Stimulated activated CD8-positive, alpha-beta memory T cell treated with anti-CD3 and anti-CD28 coated beads, Interleukin-7, amount 100 ng/mL, for 24 hours (primary cell): ENCODE measurements around the gene PLEKHG1.

Source experiments
- DNase-seq: peaks from one replicate; pipeline ENCODE4 v3.0.0-alpha.2; 2020; ENCODE audit warnings: low read depth

The PLEKHG1 gene

GRCh38 chr6:150599199-150600009 lies at the start of gene PLEKHG1:
PLEKHG1 (plus strand) TSS chr6:150599885; CDS start chr6:150733682, 133,797 bp downstream.
- no peak for DNase-seq

DNA sequence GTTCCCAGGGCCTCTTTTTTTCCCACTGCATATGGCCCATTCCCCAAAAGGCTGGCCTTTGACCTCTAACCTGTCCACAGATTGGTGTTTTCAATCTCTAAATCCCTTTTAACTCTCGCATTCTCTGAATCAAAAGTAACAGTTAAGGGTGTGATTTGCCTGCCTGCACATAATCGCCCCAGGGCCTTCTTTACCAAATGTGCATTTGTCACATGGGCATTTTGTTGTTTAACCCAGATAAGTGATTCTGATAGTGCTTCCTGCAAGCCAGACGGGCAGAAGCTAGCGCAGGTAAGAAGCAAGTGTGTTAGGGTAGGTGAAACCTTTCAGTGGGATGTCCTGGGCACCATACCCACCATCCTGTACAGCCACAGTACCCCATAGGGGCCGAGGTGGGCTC lies 49.4 kb upstream of the PLEKHG1 start:
- DNase-seq: no peak

DNA sequence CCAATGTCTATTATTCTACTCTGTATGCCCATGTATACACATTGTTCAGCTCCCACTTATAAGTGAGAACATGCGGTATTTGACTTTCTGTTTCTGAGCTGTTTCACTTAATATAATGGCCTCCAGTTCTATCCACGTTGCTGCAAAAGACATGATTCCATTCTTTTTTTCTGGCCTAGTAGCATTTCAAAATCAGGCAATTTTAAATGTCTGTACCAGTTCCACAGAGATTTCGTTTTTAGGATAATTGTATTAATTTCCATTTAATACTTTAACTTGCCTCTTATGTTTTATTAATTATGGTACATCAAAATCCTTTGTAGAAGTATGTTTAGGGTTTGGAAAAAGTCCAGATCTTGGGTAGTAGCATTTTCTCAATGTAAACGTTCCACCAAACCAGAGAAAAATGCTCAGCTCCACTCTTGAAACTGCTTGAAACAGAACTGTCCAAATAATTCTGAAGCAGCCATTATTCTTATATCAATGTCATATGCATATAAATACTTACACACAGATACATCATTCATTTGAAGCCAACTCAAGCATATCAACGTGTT lies 42.6 kb upstream of the PLEKHG1 start:
- no peak for DNase-seq

DNA sequence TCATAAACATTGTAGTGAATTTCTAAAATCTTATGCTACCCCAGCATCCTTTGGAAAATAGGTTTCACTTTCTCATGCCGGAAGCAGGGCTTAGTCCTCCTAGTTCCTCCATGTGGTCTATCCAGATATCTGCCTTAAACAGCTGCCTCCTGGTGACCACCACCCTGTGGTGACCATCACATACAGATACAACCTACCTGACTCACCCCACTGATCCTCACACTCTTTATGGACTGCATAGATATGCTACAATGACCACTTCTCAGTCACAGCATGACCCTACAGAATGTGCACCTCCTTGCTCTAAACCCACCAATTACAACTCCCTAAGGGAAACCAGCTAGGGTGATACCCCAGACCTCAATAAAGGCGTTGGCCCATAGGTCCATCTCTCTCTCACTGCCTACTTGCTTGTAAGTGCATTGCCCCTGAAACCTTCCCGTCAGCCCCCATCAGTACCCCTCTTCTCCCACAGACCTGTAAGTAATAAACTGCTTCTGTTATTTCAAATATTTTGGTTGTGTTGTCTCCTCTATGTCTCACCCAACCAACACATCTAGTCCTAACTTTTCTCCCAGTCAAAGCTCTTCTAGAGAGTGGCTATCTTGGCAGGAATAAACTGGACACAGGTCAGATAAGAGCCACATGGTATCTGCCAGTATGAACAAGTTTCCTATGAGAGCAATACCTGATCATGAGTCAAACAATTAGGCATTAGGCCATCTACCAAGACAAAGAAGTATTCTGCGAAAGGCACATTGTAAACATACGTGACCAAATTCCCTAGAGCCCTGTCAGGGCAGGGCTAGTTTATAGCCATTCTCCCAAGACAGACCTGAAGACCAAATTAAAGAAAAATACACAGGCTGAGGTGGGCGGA lies 39.4 kb upstream of the PLEKHG1 start:
- no peak for DNase-seq

- no peak for DNase-seq
Measured at GRCh38 chr6:150560884-150561219, 38.8 kb upstream of the PLEKHG1 start.

- DNase-seq: no peak
Measured at GRCh38 chr6:150565945-150566344, 33.7 kb upstream of the PLEKHG1 start.

DNA sequence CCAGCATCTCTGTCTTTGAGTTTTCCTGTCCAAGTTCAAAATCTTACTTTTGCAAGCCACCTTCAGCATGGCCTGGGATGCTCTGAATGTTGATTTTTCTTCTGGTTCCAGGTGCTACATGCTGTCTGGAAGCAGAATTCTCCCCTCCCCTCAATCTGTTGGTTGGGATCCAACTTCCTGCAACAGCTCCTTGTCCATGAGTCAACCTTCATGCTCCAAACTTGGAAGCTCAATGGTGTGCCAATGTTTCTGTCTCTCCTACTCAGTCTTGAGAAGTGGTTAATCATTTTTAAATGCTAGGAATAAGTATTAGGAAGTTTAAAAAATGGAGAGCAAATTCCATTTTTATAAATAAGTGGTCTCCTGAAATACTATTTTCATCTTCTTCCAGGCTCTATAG lies 33.2 kb upstream of the PLEKHG1 start:
- no peak for DNase-seq

DNA sequence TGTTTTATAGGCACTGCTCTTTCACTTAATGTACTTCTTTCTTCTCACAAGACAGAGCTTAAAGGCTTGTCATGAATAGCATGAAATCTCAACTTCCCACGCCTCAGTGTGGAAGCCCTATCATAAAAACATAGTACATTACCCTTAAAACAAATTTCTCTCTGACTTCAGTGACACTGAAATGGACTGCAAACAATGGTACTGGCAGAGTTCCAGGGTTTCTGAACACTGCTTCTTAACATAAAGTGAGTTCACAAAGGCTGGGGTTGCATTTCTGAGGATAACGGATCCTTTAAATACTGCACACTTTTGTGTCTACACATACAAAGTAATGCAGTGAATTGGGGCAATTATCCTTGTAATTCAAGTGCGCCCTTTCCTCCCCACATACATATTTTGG lies 32.3 kb upstream of the PLEKHG1 start:
- DNase-seq: no peak

DNA sequence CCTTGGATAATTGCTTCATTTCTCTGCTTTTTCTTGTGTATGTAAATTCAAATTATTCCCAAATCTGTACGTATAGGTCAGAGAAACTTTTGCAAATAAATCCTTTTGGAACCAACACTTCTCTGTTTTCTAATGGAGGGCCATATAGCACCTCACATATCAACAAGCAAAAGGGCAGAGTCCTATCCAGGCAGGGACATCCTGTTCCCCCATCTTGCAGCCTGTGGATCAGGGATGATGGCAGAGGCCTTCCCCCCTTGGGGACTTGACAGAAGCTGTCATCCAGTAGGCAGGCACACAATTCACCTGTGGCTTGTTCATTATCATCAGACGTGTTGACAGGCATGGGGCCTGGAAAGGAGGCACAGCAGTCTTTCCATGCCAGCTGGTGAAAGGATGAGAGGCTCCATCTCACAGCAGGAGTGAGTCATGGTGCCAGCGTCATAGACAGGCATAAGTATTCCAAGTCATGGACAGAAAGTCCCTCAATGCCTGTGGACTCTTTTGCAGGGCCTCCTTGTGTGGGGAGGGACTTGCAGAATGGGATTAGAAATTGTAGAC lies 31.8 kb upstream of the PLEKHG1 start:
- no peak for DNase-seq

DNA sequence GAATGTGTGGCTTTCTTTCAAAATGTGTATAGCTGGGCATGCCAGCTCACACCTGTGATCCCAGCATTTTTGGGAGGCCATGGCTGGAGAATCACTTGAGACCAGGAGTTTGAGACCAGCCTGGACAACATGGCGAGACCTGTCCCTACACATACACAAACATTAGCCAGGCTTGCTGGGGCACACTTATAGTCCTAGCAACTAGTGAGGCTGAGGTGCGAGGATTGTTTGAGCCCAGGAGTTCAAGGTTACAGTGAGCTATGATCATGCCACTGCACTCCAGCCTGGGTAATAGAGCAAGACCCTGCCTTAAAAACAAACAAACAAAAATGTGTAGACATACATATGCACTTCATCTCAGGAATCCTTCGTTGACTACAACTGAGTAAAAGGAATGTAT lies 31.1 kb upstream of the PLEKHG1 start:
- DNase-seq: no peak

- DNase-seq: no peak
Measured at GRCh38 chr6:150569161-150569560, 30.5 kb upstream of the PLEKHG1 start.

- DNase-seq: no peak
Measured at GRCh38 chr6:150573041-150573681, 26.5 kb upstream of the PLEKHG1 start.

GRCh38 chr6:150575836-150576235 lies 23.8 kb upstream of the PLEKHG1 start:
- DNase-seq: no peak

DNA sequence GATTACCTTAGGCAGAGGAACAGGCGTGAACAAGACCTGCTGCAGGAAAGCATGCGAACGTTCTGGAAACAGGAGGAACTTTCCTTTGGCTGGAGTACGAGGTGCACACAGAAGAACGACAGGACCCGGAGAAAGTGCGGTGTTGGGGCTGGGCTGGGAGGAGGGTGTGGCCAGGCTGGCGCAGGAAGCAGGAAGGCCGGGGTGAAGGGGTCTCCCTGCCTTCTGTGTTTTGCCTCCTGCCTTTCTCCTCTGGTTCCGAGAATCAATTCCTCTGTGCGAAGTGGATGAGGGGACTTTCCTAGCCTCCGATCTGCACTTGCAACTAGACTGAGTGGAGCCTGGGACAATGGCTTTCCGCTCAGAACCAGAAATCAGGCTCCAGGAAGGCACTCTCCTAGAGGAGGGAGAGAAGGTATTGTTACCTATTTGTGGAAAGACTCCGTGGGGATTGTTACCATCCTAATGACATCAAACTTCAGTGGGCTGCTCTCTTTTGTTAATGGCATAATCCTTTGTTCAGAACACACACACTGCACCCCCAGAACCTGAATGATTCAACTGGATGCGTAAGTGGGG lies 22.9 kb upstream of the PLEKHG1 start:
- DNase-seq: no peak

- DNase-seq: no peak
Measured at GRCh38 chr6:150579611-150580010, 20.1 kb upstream of the PLEKHG1 start.

DNA sequence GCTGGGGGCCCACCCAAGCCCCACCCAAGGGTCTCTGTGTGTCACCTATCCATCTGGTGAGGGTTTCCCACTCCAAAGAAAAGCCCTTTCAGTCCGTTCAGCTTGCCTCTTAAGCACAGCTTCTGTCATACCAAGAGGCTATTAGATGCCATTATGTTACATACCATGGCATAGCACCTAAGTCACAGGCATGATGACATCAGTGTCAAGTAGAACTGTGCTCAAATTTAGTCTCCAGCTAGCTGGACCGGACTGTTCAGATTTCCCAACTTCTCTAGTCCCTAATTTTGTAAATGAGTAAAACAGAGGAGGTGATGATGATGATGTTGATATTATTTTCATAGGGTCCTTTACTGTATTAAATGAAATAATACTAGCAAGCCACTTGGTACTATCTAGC lies 19.2 kb upstream of the PLEKHG1 start:
- DNase-seq: no peak

DNA sequence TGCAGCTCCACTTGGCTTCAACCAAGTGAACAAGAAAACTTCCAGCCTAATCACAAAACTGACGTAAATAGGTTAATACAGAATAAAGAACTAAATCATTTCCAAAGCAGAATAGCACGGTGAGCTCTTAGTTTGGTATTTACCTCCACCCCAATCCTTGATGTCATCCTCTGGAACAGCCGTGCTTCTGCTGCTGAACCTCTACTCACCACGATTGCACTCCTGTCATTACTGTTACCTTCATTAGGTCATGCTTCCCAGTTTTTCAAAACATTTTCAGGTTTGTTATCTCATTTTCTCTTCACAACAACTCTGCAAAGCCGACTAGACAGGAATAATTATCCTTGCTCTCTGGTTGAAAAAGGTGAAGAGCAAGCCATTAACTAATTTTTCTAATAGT lies 15.6 kb upstream of the PLEKHG1 start:
- DNase-seq: no peak

DNA sequence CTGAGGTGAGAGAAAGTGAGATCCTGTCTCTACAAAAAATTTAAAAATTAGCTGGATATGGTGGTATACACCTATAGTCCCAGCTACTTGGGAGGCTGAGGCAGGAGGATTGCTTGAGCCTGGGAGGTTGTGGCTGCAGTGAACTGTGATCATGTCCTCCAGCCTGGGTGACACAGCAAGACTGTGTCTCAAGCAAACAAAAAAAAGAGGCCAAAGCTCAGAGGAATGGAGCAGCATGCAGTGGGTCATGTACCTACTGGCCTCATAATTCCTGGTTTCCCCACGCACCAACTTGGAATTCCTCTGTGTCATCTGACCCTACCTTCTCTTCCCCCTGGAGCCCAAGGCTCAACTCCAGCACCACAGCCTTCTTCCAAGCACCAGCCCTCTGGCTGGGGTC lies 15.1 kb upstream of the PLEKHG1 start:
- DNase-seq: no peak

GRCh38 chr6:150586850-150587359 lies 12.8 kb upstream of the PLEKHG1 start:
- DNase-seq: no peak

DNA sequence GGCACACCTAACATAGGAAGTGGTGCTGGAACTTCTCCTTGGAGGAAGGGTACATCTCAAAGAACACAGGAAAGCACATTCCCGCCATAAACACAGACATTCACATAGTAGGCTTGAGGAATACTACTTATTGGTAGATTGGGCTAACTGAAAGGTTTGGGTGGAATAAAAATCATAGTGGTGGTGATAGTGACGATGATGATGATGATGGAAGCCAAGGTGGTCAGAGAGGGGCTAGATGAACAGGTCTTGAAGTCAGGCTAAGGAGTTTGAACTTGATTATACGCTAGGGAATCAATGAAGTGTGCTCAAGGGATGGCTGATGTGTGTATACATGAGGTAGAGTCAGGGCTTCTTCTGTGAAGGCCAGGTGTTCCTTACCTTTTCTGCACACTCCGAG lies 12.0 kb upstream of the PLEKHG1 start:
- no peak for DNase-seq

DNA sequence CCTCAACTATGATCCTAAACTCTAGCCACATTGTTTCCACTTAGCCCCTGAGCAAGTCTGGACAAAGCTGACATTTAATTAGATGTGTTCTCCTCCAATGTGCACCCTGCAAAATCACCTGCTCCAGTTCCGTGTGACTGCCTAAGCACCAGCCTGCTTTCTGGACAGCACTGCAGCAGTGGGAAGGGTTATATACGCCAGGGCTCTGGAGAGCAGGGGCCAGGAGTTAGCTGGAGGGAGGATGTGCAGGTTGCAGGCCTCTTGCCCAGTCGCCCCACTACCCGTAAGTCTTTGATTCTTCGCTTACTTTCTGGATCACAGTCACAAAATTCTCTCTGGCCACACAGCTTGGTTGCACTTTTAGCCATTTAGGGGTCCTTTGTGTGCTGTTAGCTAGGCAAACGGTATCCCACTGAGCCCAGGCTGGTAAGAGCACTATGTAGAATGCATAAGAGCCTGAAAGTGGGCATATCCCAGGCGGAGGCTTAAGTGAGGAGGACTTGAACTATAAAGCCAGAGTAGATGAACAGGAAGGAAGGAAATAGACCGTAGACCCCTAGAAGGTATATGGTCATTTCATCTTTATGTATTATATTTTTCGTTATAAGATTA lies 10.7 kb upstream of the PLEKHG1 start:
- no peak for DNase-seq
